CD8-positive, alpha-beta memory T cell (primary cell): ENCODE measurements around the gene ZNF429. TPM values are rescaled to one million over a fixed set of nuclear protein-coding genes. Genes with fewer than 3 reads are reported as not detected.

Source experiments
- CTCF ChIA-PET: fragments of 350-600 bp; sonication (Branson Sonifier 250); formaldehyde crosslinking; loops from one replicate; lab custom pipeline; 2021; ENCODE audit warnings: antibody characterized with exemption; lab: Charles Lee
- POLR2A ChIA-PET: fragments of 350-600 bp; sonication (Branson Sonifier 250); formaldehyde crosslinking; loops from one replicate; lab custom pipeline; 2021; ENCODE audit warnings: antibody characterized with exemption; lab: Charles Lee
- DNase-seq, 5 donors: peaks; one replicate each; pipeline versions ENCODE4 v3.0.0 to v3.0.0-alpha.2; 2020 to 2022; ENCODE audit warnings: mixed read lengths in 1 of 5
- H3K27ac ChIP-seq: one replicate; pipeline ENCODE4 v1.7.0; 2013; ENCODE audit warnings: low read depth, mild to moderate bottlenecking, low read length, moderate library complexity
- H3K27me3 ChIP-seq: 2 replicates; pipeline ENCODE4 v1.7.0; 2013; ENCODE audit warnings: low read length, mild to moderate bottlenecking; ENCODE audit not compliant: insufficient read depth, poor library complexity, severe bottlenecking
- H3K36me3 ChIP-seq: 2 replicates; pipeline ENCODE4 v1.7.0; 2013; ENCODE audit warnings: mild to moderate bottlenecking, low read length, moderate library complexity; ENCODE audit not compliant: insufficient read depth
- H3K4me1 ChIP-seq: 2 replicates; pipeline ENCODE4 v1.7.0; 2013; ENCODE audit warnings: mild to moderate bottlenecking, low read length, moderate library complexity; ENCODE audit not compliant: insufficient read depth
- H3K4me3 ChIP-seq: 2 replicates; pipeline ENCODE4 v1.7.0; 2013; ENCODE audit warnings: mild to moderate bottlenecking, low read length
- H3K9me3 ChIP-seq: 2 replicates; pipeline ENCODE4 v1.7.0; 2013; ENCODE audit warnings: mild to moderate bottlenecking, low read length
- H3K27ac Mint-ChIP-seq, 8 donors: one replicate each; pipeline ENCODE4 v1.8.0; 2020 to 2021; ENCODE audit warnings: mixed read lengths in 8 of 8, mild to moderate bottlenecking in 6 of 8, inconsistent platforms in 3 of 8, moderate library complexity in 3 of 8
- H3K27me3 Mint-ChIP-seq, 2 donors: one replicate each; pipeline ENCODE4 v1.8.0; 2020 to 2021; ENCODE audit warnings: mixed read lengths in 2 of 2, mild to moderate bottlenecking in 1 of 2, moderate library complexity in 1 of 2
- H3K36me3 Mint-ChIP-seq, 3 donors: one replicate each; pipeline ENCODE4 v1.8.0; 2020 to 2021; ENCODE audit warnings: mixed read lengths in 3 of 3, inconsistent platforms in 1 of 3, mild to moderate bottlenecking in 1 of 3
- H3K4me1 Mint-ChIP-seq, 3 donors: one replicate each; pipeline ENCODE4 v1.8.0; 2020 to 2021; ENCODE audit warnings: mixed read lengths in 3 of 3, inconsistent platforms in 1 of 3, mild to moderate bottlenecking in 1 of 3
- H3K4me3 Mint-ChIP-seq, 7 donors: one replicate each; pipeline ENCODE4 v1.8.0; 2020 to 2021; ENCODE audit warnings: mixed read lengths in 7 of 7, mild to moderate bottlenecking in 6 of 7, moderate library complexity in 4 of 7, inconsistent platforms in 2 of 7
- H3K9me3 Mint-ChIP-seq, 5 donors: one replicate each; pipeline ENCODE4 v1.8.0; 2020 to 2022; ENCODE audit warnings: mixed read lengths in 5 of 5, mild to moderate bottlenecking in 3 of 5, moderate library complexity in 2 of 5, inconsistent platforms in 1 of 5
- polyA plus RNA-seq: library from polyadenylated mRNA; unstranded; fragments of 300-500 nt; fragmentation: Illumina TruSeq; gene quantifications from one replicate; pipeline ENCODE4 v1.2.3, GENCODE V29; 2021
- total RNA-seq, 2 experiments: library from RNA; stranded (reverse); gene quantifications; one replicate each; pipeline ENCODE4 v1.2.3, GENCODE V29; 2021

Gene ZNF429
- total RNA-seq (1 to 10 TPM; 8.5 to 9.0 TPM), polyA plus RNA-seq (34.3 TPM)

DNA sequence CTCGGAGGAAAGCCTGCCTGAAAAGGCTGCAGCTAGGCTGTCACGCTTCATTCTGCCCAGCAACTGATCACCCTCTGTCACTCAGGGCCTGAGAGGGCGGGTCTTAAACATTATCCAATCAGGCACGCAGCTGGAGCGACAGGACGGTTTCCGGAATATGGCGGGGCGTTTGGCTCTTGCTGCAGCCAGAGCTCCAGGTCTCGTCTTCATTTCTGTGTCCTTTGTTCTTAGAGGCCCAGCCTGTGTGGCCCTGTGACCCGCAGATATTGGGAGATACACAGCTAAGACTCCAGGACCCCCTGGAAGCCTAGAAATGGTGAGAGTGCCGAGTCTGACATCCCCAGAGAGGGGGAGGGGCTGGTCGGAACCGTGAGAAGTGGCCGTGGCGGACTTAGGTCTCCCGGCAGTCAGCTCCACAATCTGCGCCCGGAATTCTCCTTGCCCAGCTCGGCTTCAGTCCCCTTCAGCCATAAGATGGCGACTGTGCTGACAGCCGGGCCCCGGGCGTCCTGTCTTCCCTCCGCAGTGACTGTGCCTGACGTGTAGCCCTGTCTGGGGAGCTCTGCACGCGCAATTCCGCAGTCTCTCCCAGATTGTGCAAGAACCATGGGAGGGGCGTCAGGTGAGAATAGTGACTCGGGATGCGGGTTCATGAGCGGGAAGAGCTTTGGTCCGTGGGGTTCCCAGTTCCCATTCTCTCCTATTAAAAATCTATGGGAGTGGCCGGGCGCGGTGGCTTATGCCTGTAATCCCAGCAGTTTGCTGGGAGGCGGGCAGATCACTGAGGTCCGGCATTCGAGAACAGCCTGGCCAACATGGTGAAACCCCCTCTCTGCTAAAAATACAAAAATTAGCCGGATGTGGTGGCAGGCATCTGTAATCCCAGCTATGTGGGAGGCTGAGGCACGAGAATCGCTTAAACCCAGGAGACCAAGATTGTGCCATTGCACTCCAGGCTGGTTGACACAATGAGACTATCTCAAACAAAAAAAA lies at the start of gene ZNF429:
Gene ZNF429, plus strand, starts transcription at position 144 of the 993 bp plus-strand sequence. Its CDS starts 170 bp downstream, at position 314.
- peaks cover 11 to 32% (median 26%) of the 10 kb centered on the region in 3 donors for H3K36me3 Mint-ChIP-seq
- peaks cover 0 to 7% (median 0%) of the 10 kb centered on the region in 5 donors for H3K9me3 Mint-ChIP-seq
- peak within 1 kb of the TSS; percentile 100 for H3K4me3 ChIP-seq
- peak; percentile 78 to 95 (median 87) for DNase-seq
- peaks cover 0 to 1% of the 10 kb centered on the region in 2 donors for H3K27me3 Mint-ChIP-seq
- peak within 1 kb of the TSS; percentile 100 for H3K27ac ChIP-seq
- H3K27me3 ChIP-seq: no peaks in the 10 kb centered on the region
- no peaks in the 10 kb centered on the region for H3K36me3 ChIP-seq
- H3K4me1 Mint-ChIP-seq: peaks cover 47 to 58% (median 58%) of the 10 kb centered on the region in 3 donors
- H3K9me3 ChIP-seq: no peaks in the 10 kb centered on the region
- H3K4me1 ChIP-seq: peaks cover 18% of the 10 kb centered on the region
- peak within 1 kb of the TSS; percentile 99 to 100 (median 100) for H3K4me3 Mint-ChIP-seq
- CTCF ChIA-PET: interaction anchor here (0.9 to 1.7 kb wide), 5 partner anchors 22 to 364 kb away, joined by 4 to 15 read pairs (median 6); partner anchors contain the start of genes ZNF431 and ZNF708
- POLR2A ChIA-PET: interaction anchor here (0.5 to 2.3 kb wide), 15 partner anchors 11 to 1611 kb away, joined by 4 to 22 read pairs (median 5); partner anchors contain the start of genes ZNF43, ZNF430, ZNF431 and ZNF493
- H3K27ac Mint-ChIP-seq: peak within 1 kb of the TSS; percentile 98 to 100 (median 100)

DNA sequence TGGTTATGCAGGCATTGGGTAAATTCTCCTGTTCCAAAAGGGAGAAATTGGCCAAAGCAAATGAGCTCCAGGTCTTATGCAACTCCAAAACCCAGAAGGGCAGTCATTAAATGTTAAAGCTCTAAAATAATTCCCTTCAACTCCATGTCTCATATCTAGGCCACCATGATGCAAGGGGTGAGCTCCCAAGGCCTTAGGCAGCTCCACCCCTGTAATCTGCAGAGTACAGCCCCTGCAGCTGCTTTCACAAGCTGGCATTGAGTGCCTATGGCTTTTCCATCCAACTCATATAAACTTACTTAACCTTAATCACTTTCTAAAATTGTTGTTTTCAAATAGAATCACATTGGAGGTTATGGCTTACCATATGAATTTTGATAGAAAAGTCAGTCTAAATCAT lies 44.7 kb upstream of the ZNF429 start:
- Histone ChIP-seq H3K4me1 (no peaks in the 10 kb centered on the region), H3K27me3 (no peaks in the 10 kb centered on the region), H3K4me3 (no peak overlapping the region), H3K27ac (no peak overlapping the region), H3K9me3 (no peaks in the 10 kb centered on the region), H3K36me3 (no peaks in the 10 kb centered on the region)
- CTCF ChIA-PET: no interaction called here
- peaks cover 5 to 6% (median 6%) of the 10 kb centered on the region in 3 donors for H3K4me1 Mint-ChIP-seq
- POLR2A ChIA-PET: no interaction called here
- no peak overlapping the region for H3K4me3 Mint-ChIP-seq
- H3K36me3 Mint-ChIP-seq: peaks cover 6 to 26% (median 10%) of the 10 kb centered on the region in 3 donors
- no peak for DNase-seq
- peaks cover 19 to 49% (median 36%) of the 10 kb centered on the region in 5 donors for H3K9me3 Mint-ChIP-seq
- H3K27me3 Mint-ChIP-seq: peaks cover 2 to 13% of the 10 kb centered on the region in 2 donors
- no peak overlapping the region for H3K27ac Mint-ChIP-seq

DNA sequence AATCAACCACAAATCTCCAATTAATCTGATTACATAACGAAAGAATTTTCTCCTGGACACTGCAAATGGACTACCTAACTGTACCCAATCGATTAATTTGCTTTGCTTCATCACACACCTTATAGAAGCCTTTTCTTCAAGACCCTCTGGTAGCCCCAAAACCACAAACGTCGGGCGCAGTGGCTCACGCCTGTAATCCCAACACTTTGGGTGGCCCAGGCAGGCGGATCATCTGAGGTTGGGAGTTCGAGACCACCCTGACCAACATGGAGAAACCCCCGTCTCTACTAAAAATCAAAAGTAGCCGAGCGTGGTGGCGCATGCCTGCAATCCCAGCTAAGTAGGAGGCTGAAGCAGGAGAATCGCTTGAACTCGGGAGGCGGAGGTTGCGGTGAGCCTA lies 42.9 kb upstream of the ZNF429 start:
- DNase-seq: no peak
- no peaks in the 10 kb centered on the region for H3K4me1 ChIP-seq
- H3K36me3 ChIP-seq: no peaks in the 10 kb centered on the region
- peaks cover 5 to 6% (median 6%) of the 10 kb centered on the region in 3 donors for H3K4me1 Mint-ChIP-seq
- peaks cover 3 to 20% (median 10%) of the 10 kb centered on the region in 3 donors for H3K36me3 Mint-ChIP-seq
- peaks cover 13 to 39% (median 28%) of the 10 kb centered on the region in 5 donors for H3K9me3 Mint-ChIP-seq
- no peaks in the 10 kb centered on the region for H3K27me3 ChIP-seq
- ChIA-PET POLR2A (no interaction called here), CTCF (no interaction called here)
- H3K27ac Mint-ChIP-seq: no peak overlapping the region
- peak overlapping the region; percentile 48 for H3K27ac ChIP-seq
- H3K27me3 Mint-ChIP-seq: peaks cover 2 to 16% of the 10 kb centered on the region in 2 donors
- H3K4me3 ChIP-seq: no peak overlapping the region
- no peak overlapping the region for H3K4me3 Mint-ChIP-seq
- H3K9me3 ChIP-seq: no peaks in the 10 kb centered on the region

DNA sequence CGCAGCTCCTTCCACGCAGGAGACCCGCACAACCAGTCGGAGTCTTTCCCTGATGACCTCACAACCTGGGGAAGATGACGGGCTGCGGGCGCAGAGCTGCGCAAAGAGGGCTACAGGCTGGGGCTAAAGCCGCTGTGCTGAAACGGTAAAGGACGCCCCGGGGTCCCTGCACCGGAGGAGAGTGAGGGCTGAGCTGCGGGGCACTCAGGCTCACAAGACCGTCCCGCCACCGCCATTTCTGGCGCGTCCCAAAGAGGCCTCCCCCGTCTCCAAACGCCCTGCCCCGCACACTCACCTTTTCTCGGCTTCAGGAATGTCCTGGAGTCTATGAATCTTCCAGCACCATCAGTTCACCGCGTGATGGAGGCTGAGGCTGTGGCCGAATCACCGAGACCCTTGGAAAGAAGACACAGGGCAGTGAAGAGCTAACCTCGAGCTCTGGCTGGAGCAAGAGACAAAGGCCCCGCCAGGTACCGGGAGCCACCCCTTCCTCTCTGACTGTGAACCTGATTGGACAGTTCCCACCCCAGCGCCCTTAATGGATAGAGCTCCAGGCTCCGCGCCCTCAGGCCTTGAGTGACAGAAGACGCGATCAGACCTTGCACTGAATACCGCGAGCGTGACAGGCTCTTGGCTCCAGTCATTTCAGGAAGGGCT lies 41.8 kb upstream of the ZNF429 start:
- Histone ChIP-seq H3K36me3 (no peaks in the 10 kb centered on the region), H3K4me3 (no peak overlapping the region), H3K27ac (peak overlapping the region; percentile 38), H3K9me3 (no peaks in the 10 kb centered on the region), H3K27me3 (no peaks in the 10 kb centered on the region), H3K4me1 (no peaks in the 10 kb centered on the region)
- peak in 1 of 5 donors; percentile 34 for DNase-seq
- Mint-ChIP-seq H3K27me3 (peaks cover 2 to 16% of the 10 kb centered on the region in 2 donors), H3K4me1 (peaks cover 5 to 6% (median 6%) of the 10 kb centered on the region in 3 donors), H3K4me3 (peak overlapping the region in 6 of 7 donors; percentile 12 to 88 (median 76)), H3K27ac (peak overlapping the region in 2 of 8 donors; percentile 9 to 73), H3K36me3 (peaks cover 3 to 15% (median 7%) of the 10 kb centered on the region in 3 donors), H3K9me3 (peaks cover 8 to 33% (median 22%) of the 10 kb centered on the region in 5 donors)
- ChIA-PET POLR2A (no interaction called here), CTCF (no interaction called here)

DNA sequence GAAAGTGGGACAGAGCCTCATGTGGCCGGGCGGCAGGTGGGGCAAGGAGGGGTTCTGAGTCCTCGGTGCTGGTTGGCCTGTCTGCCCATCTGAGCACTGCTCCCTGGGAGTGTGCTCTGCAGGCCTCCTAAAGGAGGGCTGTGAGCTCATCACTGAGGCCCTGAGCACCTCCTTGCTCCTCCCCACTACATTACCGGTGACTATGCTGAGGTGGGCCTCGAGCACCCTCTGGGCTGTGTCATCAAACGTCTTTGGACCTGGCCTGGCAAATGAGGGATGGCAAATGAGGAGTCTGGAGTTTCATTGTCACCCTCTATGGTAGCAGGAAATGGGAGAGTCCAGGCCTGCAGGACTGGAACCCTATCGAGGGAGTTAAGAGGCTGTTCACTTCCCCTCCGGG lies 38.8 kb upstream of the ZNF429 start:
- Mint-ChIP-seq H3K9me3 (peaks cover 3 to 20% (median 12%) of the 10 kb centered on the region in 5 donors), H3K4me3 (no peak overlapping the region), H3K36me3 (peaks cover 0 to 8% (median 2%) of the 10 kb centered on the region in 3 donors), H3K27me3 (peaks cover 7 to 18% of the 10 kb centered on the region in 2 donors), H3K27ac (no peak overlapping the region), H3K4me1 (peaks cover 5 to 6% (median 6%) of the 10 kb centered on the region in 3 donors)
- ChIA-PET CTCF (no interaction called here), POLR2A (no interaction called here)
- DNase-seq: no peak
- no peaks in the 10 kb centered on the region for H3K27me3 ChIP-seq
- no peaks in the 10 kb centered on the region for H3K4me1 ChIP-seq
- H3K9me3 ChIP-seq: no peaks in the 10 kb centered on the region
- no peak overlapping the region for H3K27ac ChIP-seq
- no peak overlapping the region for H3K4me3 ChIP-seq
- no peaks in the 10 kb centered on the region for H3K36me3 ChIP-seq

DNA sequence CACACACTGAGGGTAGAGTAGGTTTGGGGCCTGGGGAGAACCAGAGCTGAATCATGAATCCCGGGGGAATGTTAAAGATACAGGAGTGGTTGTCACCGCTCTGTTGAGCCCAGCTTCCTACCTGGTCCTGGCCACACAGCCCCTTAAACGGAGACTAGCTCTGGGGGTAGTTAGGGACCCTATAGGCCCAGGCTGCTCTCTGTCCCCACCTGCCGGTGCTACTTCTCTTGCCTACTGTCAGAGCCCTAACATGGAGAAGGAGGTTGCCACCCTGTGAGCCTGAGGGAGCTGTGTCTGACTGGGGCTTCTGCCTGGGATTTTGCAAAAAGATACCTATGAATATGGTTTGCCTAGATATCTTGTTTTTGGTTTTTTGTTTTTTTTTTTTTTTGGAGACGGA lies 36.6 kb upstream of the ZNF429 start:
- peaks cover 0 to 5% (median 0%) of the 10 kb centered on the region in 3 donors for H3K36me3 Mint-ChIP-seq
- Histone ChIP-seq H3K27ac (no peak overlapping the region), H3K27me3 (no peaks in the 10 kb centered on the region), H3K4me3 (no peak overlapping the region), H3K36me3 (no peaks in the 10 kb centered on the region), H3K9me3 (no peaks in the 10 kb centered on the region), H3K4me1 (no peaks in the 10 kb centered on the region)
- H3K27ac Mint-ChIP-seq: no peak overlapping the region
- ChIA-PET POLR2A (no interaction called here), CTCF (no interaction called here)
- no peak overlapping the region for H3K4me3 Mint-ChIP-seq
- DNase-seq: no peak
- peaks cover 2 to 3% (median 2%) of the 10 kb centered on the region in 3 donors for H3K4me1 Mint-ChIP-seq
- H3K9me3 Mint-ChIP-seq: peaks cover 3 to 9% (median 4%) of the 10 kb centered on the region in 5 donors
- H3K27me3 Mint-ChIP-seq: peaks cover 7 to 9% of the 10 kb centered on the region in 2 donors

DNA sequence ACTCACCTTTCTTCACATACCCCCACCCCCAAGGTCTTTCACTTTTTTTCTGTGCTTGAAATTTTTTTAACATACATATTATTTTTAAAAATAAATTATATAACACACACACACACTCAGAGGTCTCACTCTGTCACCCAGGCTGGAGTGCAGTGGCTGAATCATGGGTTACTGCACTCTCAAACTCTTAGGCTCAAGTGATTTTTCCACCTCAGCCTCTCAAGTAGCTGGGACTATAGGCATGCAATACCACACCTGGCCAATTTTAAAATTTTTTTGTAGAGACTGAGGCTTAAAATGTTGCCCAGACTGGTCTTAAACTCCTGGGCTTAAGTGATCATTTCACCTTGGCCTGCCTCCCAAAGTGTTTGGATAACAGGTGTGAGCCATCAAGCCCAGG lies 32.9 kb upstream of the ZNF429 start:
- Histone ChIP-seq H3K27ac (no peak overlapping the region), H3K9me3 (no peaks in the 10 kb centered on the region), H3K4me3 (no peak overlapping the region), H3K4me1 (no peaks in the 10 kb centered on the region), H3K27me3 (no peaks in the 10 kb centered on the region), H3K36me3 (no peaks in the 10 kb centered on the region)
- H3K36me3 Mint-ChIP-seq: peaks cover 0 to 4% (median 0%) of the 10 kb centered on the region in 3 donors
- DNase-seq: no peak
- H3K27me3 Mint-ChIP-seq: peaks cover 18 to 23% of the 10 kb centered on the region in 2 donors
- H3K4me1 Mint-ChIP-seq: peaks cover 0 to 7% (median 2%) of the 10 kb centered on the region in 3 donors
- ChIA-PET POLR2A (no interaction called here), CTCF (no interaction called here)
- H3K9me3 Mint-ChIP-seq: peaks cover 0 to 2% (median 0%) of the 10 kb centered on the region in 5 donors
- H3K27ac Mint-ChIP-seq: no peak overlapping the region
- no peak overlapping the region for H3K4me3 Mint-ChIP-seq
